ENCODE results near the gene NDUFS7.
A peak's percentile ranks its signal among the peaks of the same experiment; 100 is the strongest.

NDUFS7 gene

GRCh38 chr19:1360126-1360817, 23.4 kb upstream of the NDUFS7 start:
- peaks cover 45 to 80% of the 10 kb centered on the region in 2 donors for H3K36me3 Mint-ChIP-seq
- no peak for ATAC-seq (replicated peaks)
- no peaks in the 10 kb centered on the region for H3K27me3 Mint-ChIP-seq
- no peak overlapping the region for H3K4me3 Mint-ChIP-seq
- peaks cover 37 to 56% of the 10 kb centered on the region in 2 donors for H3K4me1 Mint-ChIP-seq
- H3K9me3 Mint-ChIP-seq = no peaks in the 10 kb centered on the region
- H3K27ac Mint-ChIP-seq = no peak overlapping the region
- no peak for DNase-seq

GRCh38 chr19:1360818-1361461, 22.8 kb upstream of the NDUFS7 start:
- no peaks in the 10 kb centered on the region for H3K9me3 Mint-ChIP-seq
- H3K27ac Mint-ChIP-seq = no peak overlapping the region
- H3K27me3 Mint-ChIP-seq = no peaks in the 10 kb centered on the region
- no peak for ATAC-seq (replicated peaks)
- H3K4me1 Mint-ChIP-seq = peaks cover 31 to 50% of the 10 kb centered on the region in 2 donors
- H3K36me3 Mint-ChIP-seq = peaks cover 48 to 77% of the 10 kb centered on the region in 2 donors
- peak overlapping the region in 1 of 2 donors; percentile 25 for H3K4me3 Mint-ChIP-seq
- no peak for DNase-seq

- ATAC-seq (replicated peaks) (peak; percentile 67 to 68), DNase-seq (no peak)
- H3K4me1 Mint-ChIP-seq = peaks cover 28 to 49% of the 10 kb centered on the region in 2 donors
- peak overlapping the region; percentile 49 to 66 for H3K4me3 Mint-ChIP-seq
- no peaks in the 10 kb centered on the region for H3K9me3 Mint-ChIP-seq
- peaks cover 54 to 85% of the 10 kb centered on the region in 2 donors for H3K36me3 Mint-ChIP-seq
- peak overlapping the region; percentile 51 for H3K27ac Mint-ChIP-seq
- no peaks in the 10 kb centered on the region for H3K27me3 Mint-ChIP-seq
These were observed 21.9 kb upstream of the NDUFS7 start for GRCh38 chr19:1361601-1362386.

- DNase-seq (no peak), ATAC-seq (replicated peaks) (peak in 1 of 2 donors; percentile 26)
- H3K36me3 Mint-ChIP-seq = peaks cover 56 to 85% of the 10 kb centered on the region in 2 donors
- H3K27me3 Mint-ChIP-seq = no peaks in the 10 kb centered on the region
- peak overlapping the region; percentile 66 to 74 for H3K4me3 Mint-ChIP-seq
- peaks cover 29 to 56% of the 10 kb centered on the region in 2 donors for H3K4me1 Mint-ChIP-seq
- H3K27ac Mint-ChIP-seq = peak overlapping the region; percentile 51
- H3K9me3 Mint-ChIP-seq = no peaks in the 10 kb centered on the region
These were observed 21.1 kb upstream of the NDUFS7 start for GRCh38 chr19:1362387-1363257.

GRCh38 chr19:1363599-1363998, 20.1 kb upstream of the NDUFS7 start:
- no peak for DNase-seq
- H3K27ac Mint-ChIP-seq = peak overlapping the region; percentile 51
- H3K9me3 Mint-ChIP-seq = no peaks in the 10 kb centered on the region
- peak overlapping the region; percentile 62 to 74 for H3K4me3 Mint-ChIP-seq
- H3K4me1 Mint-ChIP-seq = peaks cover 29 to 56% of the 10 kb centered on the region in 2 donors
- no peaks in the 10 kb centered on the region for H3K27me3 Mint-ChIP-seq
- H3K36me3 Mint-ChIP-seq = peaks cover 55 to 83% of the 10 kb centered on the region in 2 donors
- peak; percentile 41 to 58 for ATAC-seq (replicated peaks)

GRCh38 chr19:1364070-1364704, 19.5 kb upstream of the NDUFS7 start:
- ATAC-seq (replicated peaks) = peak; percentile 62 to 70
- Mint-ChIP-seq H3K36me3 (peaks cover 51 to 78% of the 10 kb centered on the region in 2 donors), H3K4me3 (peak overlapping the region; percentile 64 to 69), H3K4me1 (peaks cover 29 to 56% of the 10 kb centered on the region in 2 donors), H3K27me3 (no peaks in the 10 kb centered on the region), H3K9me3 (no peaks in the 10 kb centered on the region), H3K27ac (peak overlapping the region; percentile 86)
- DNase-seq = no peak

GRCh38 chr19:1365319-1366269, 18.1 kb upstream of the NDUFS7 start:
- ATAC-seq (replicated peaks) = no peak
- Mint-ChIP-seq H3K4me1 (peaks cover 29 to 51% of the 10 kb centered on the region in 2 donors), H3K36me3 (peaks cover 47 to 71% of the 10 kb centered on the region in 2 donors), H3K9me3 (no peaks in the 10 kb centered on the region), H3K27me3 (no peaks in the 10 kb centered on the region), H3K27ac (no peak overlapping the region), H3K4me3 (no peak overlapping the region)
- no peak for DNase-seq

- H3K4me3 Mint-ChIP-seq = no peak overlapping the region
- H3K27ac Mint-ChIP-seq = no peak overlapping the region
- H3K27me3 Mint-ChIP-seq = no peaks in the 10 kb centered on the region
- ATAC-seq (replicated peaks) = no peak
- DNase-seq = no peak
- H3K4me1 Mint-ChIP-seq = peaks cover 27 to 44% of the 10 kb centered on the region in 2 donors
- H3K9me3 Mint-ChIP-seq = no peaks in the 10 kb centered on the region
- H3K36me3 Mint-ChIP-seq = peaks cover 47 to 65% of the 10 kb centered on the region in 2 donors
These were observed 17.4 kb upstream of the NDUFS7 start for GRCh38 chr19:1366296-1366695.

GRCh38 chr19:1366899-1367870, 16.5 kb upstream of the NDUFS7 start:
- Mint-ChIP-seq H3K4me3 (no peak overlapping the region), H3K36me3 (peaks cover 46 to 59% of the 10 kb centered on the region in 2 donors), H3K4me1 (peaks cover 21 to 35% of the 10 kb centered on the region in 2 donors), H3K27ac (peak overlapping the region; percentile 42), H3K9me3 (no peaks in the 10 kb centered on the region), H3K27me3 (no peaks in the 10 kb centered on the region)
- DNase-seq (no peak), ATAC-seq (replicated peaks) (no peak)

GRCh38 chr19:1369214-1369805, 14.4 kb upstream of the NDUFS7 start:
- no peak for DNase-seq
- Mint-ChIP-seq H3K9me3 (no peaks in the 10 kb centered on the region), H3K27me3 (no peaks in the 10 kb centered on the region), H3K4me3 (no peak overlapping the region), H3K36me3 (peaks cover 46 to 57% of the 10 kb centered on the region in 2 donors), H3K27ac (no peak overlapping the region), H3K4me1 (peaks cover 5 to 14% of the 10 kb centered on the region in 2 donors)
- no peak for ATAC-seq (replicated peaks)

GRCh38 chr19:1370579-1371361, 12.9 kb upstream of the NDUFS7 start:
- Mint-ChIP-seq H3K4me1 (peaks cover 2 to 9% of the 10 kb centered on the region in 2 donors), H3K27ac (no peak overlapping the region), H3K4me3 (no peak overlapping the region), H3K27me3 (no peaks in the 10 kb centered on the region), H3K36me3 (peaks cover 38 to 49% of the 10 kb centered on the region in 2 donors), H3K9me3 (no peaks in the 10 kb centered on the region)
- ATAC-seq (replicated peaks) = no peak
- DNase-seq = no peak
